Measurements from ENCODE around the gene ARL2. TPM values are rescaled to one million over a fixed set of nuclear protein-coding genes. Genes with fewer than 3 reads are reported as not detected.

Gene ARL2
- total RNA-seq, 1 experiment from 2014 or later = 103 TPM

- H3K4me1 Mint-ChIP-seq (ENCODE audit: low read depth, unreplicated experiment) = no peaks in the 10 kb centered on the region
These were observed 30.0 kb downstream of the ARL2 start for GRCh38 chr11:65043881-65044501.

GRCh38 chr11:65045061-65045460 lies 31.1 kb downstream of the ARL2 start:
- CTCF ChIA-PET = no interaction called here
- H3K27ac Mint-ChIP-seq (ENCODE audit: unreplicated experiment) = no peak overlapping the region
- Histone ChIP-seq H3K27me3 (replicated peaks; ENCODE audit: control insufficient read depth, insufficient read depth, low read length) (no peaks in the 10 kb centered on the region), H3K9me3 (no peaks in the 10 kb centered on the region), H3K36me3 (ENCODE audit: control insufficient read depth, insufficient read depth, low read length) (peaks cover 7% of the 10 kb centered on the region), H3K4me1 (peaks cover 11% of the 10 kb centered on the region; the same call in 1 of the 2 replicates), H3K4me3 (ENCODE audit: low read depth, low read length) (no peak overlapping the region)
- H3K36me3 Mint-ChIP-seq (ENCODE audit: insufficient read depth, unreplicated experiment) = peaks cover 25% of the 10 kb centered on the region
- H3K4me1 Mint-ChIP-seq (ENCODE audit: low read depth, unreplicated experiment) = no peaks in the 10 kb centered on the region
- TF ChIP-seq CTCF (IDR thresholded peaks at IDR 0.05; ENCODE audit: insufficient read depth in 1 of 2, low read depth in 1 of 2, low read length in 1 of 2, severe bottlenecking in 1 of 2, unreplicated experiment in 1 of 2) = no peak
- intact Hi-C loops (cut with micrococcal nuclease; ENCODE audit: unreplicated experiment) = no loop called here
- H3K9me3 Mint-ChIP-seq (ENCODE audit: unreplicated experiment) = no peaks in the 10 kb centered on the region
- no peak overlapping the region for H3K4me3 Mint-ChIP-seq (ENCODE audit: unreplicated experiment)
- POLR2A ChIA-PET = no interaction called here
- DNase-seq = no peak
- BruUV-seq (replicated peaks) = no TSS peak
- H3K27me3 Mint-ChIP-seq (ENCODE audit: insufficient read depth, unreplicated experiment) = no peaks in the 10 kb centered on the region

More at GRCh38 chr11:65043881-65044501, 30.0 kb downstream of the ARL2 start:
- BruUV-seq (replicated peaks) = no TSS peak
- Mint-ChIP-seq H3K4me3 (ENCODE audit: unreplicated experiment) (no peak overlapping the region), H3K27me3 (ENCODE audit: insufficient read depth, unreplicated experiment) (no peaks in the 10 kb centered on the region), H3K36me3 (ENCODE audit: insufficient read depth, unreplicated experiment) (peaks cover 30% of the 10 kb centered on the region), H3K9me3 (ENCODE audit: unreplicated experiment) (no peaks in the 10 kb centered on the region), H3K27ac (ENCODE audit: unreplicated experiment) (no peak overlapping the region)
- peaks cover 7% of the 10 kb centered on the region for H3K36me3 ChIP-seq (ENCODE audit: control insufficient read depth, insufficient read depth, low read length)
- peaks cover 11% of the 10 kb centered on the region; the same call in 1 of the 2 replicates for H3K4me1 ChIP-seq
- no peak overlapping the region for H3K4me3 ChIP-seq (ENCODE audit: low read depth, low read length)
- TF ChIP-seq CTCF (IDR thresholded peaks at IDR 0.05; ENCODE audit: insufficient read depth in 1 of 2, low read depth in 1 of 2, low read length in 1 of 2, severe bottlenecking in 1 of 2, unreplicated experiment in 1 of 2) = no peak
- no peaks in the 10 kb centered on the region for H3K9me3 ChIP-seq
- DNase-seq = no peak
- ChIA-PET POLR2A (no interaction called here), CTCF (no interaction called here)
- intact Hi-C loops (cut with micrococcal nuclease; ENCODE audit: unreplicated experiment) = loop anchor here (5.0 kb wide), 1 partner anchor 33 kb away; no protein-coding TSS in a partner anchor
- no peaks in the 10 kb centered on the region for H3K27me3 ChIP-seq (replicated peaks; ENCODE audit: control insufficient read depth, insufficient read depth, low read length)

- H3K36me3 ChIP-seq (ENCODE audit: control insufficient read depth, insufficient read depth, low read length) = peaks cover 7% of the 10 kb centered on the region
- no peak for DNase-seq
- H3K27me3 ChIP-seq (replicated peaks; ENCODE audit: control insufficient read depth, insufficient read depth, low read length) = no peaks in the 10 kb centered on the region
- H3K27me3 Mint-ChIP-seq (ENCODE audit: insufficient read depth, unreplicated experiment) = no peaks in the 10 kb centered on the region
- BruUV-seq (replicated peaks) = no TSS peak
- peaks cover 11% of the 10 kb centered on the region; the same call in 1 of the 2 replicates for H3K4me1 ChIP-seq
- no peaks in the 10 kb centered on the region for H3K9me3 ChIP-seq
- H3K27ac Mint-ChIP-seq (ENCODE audit: unreplicated experiment) = no peak overlapping the region
- H3K36me3 Mint-ChIP-seq (ENCODE audit: insufficient read depth, unreplicated experiment) = peaks cover 22% of the 10 kb centered on the region
- H3K9me3 Mint-ChIP-seq (ENCODE audit: unreplicated experiment) = no peaks in the 10 kb centered on the region
- ChIA-PET CTCF (no interaction called here), POLR2A (no interaction called here)
- no peak for TF ChIP-seq CTCF (IDR thresholded peaks at IDR 0.05; ENCODE audit: insufficient read depth in 1 of 2, low read depth in 1 of 2, low read length in 1 of 2, severe bottlenecking in 1 of 2, unreplicated experiment in 1 of 2)
- H3K4me1 Mint-ChIP-seq (ENCODE audit: low read depth, unreplicated experiment) = no peaks in the 10 kb centered on the region
- intact Hi-C loops (cut with micrococcal nuclease; ENCODE audit: unreplicated experiment) = no loop called here
- no peak overlapping the region for H3K4me3 ChIP-seq (ENCODE audit: low read depth, low read length)
- no peak overlapping the region for H3K4me3 Mint-ChIP-seq (ENCODE audit: unreplicated experiment)
These were observed 31.8 kb downstream of the ARL2 start for GRCh38 chr11:65045728-65046127.

Data from Caco-2 (cell line).